Endothelial cell (in vitro differentiated cells): Measurements from ENCODE around the gene TENT5C. TPM values are rescaled to one million over a fixed set of nuclear protein-coding genes. Genes with fewer than 3 reads are reported as not detected.

Experiments used
- DNase-seq: peaks from one replicate; pipeline ENCODE4 v3.0.0; 2021; ENCODE audit warnings: low spot score
- H3K27ac Mint-ChIP-seq: one replicate; pipeline ENCODE4 v1.8.0; 2021; ENCODE audit warnings: mixed read lengths, inconsistent platforms; ENCODE audit not compliant: unreplicated experiment
- H3K27me3 Mint-ChIP-seq: one replicate; pipeline ENCODE4 v1.8.0; 2021; ENCODE audit warnings: mild to moderate bottlenecking, moderate library complexity, mixed read lengths, inconsistent platforms; ENCODE audit not compliant: unreplicated experiment
- H3K36me3 Mint-ChIP-seq: one replicate; pipeline ENCODE4 v1.8.0; 2021; ENCODE audit warnings: mild to moderate bottlenecking, low read depth, mixed read lengths, inconsistent platforms; ENCODE audit not compliant: unreplicated experiment
- H3K4me1 Mint-ChIP-seq: one replicate; pipeline ENCODE4 v1.8.0; 2021; ENCODE audit warnings: mild to moderate bottlenecking, mixed read lengths, inconsistent platforms; ENCODE audit not compliant: unreplicated experiment
- H3K4me3 Mint-ChIP-seq: one replicate; pipeline ENCODE4 v1.8.0; 2021; ENCODE audit warnings: mild to moderate bottlenecking, mixed read lengths, inconsistent platforms; ENCODE audit not compliant: unreplicated experiment
- H3K9me3 Mint-ChIP-seq: one replicate; pipeline ENCODE4 v1.8.0; 2021; ENCODE audit warnings: mixed read lengths, inconsistent platforms; ENCODE audit not compliant: unreplicated experiment
- CTCF ChIP-seq: fragments of 200-600 bp; sonication (generic); IDR thresholded peaks from one replicate; pipeline ENCODE4 v1.5.0; 2021; ENCODE audit warnings: antibody characterized with exemption; ENCODE audit not compliant: unreplicated experiment
- total RNA-seq: library from RNA; stranded (reverse); fragmentation: NEBNext Ultra II Directional; extraction: Animal tissue kit (Norgen Biotek cat#: 25700); gene quantifications from one replicate; pipeline ENCODE4 v1.2.1, GENCODE V29; 2021; ENCODE audit not compliant: unreplicated experiment

TENT5C gene
- total RNA-seq, 1 donor from 2014 or later: 0.05 TPM

- peaks cover 6% of the 10 kb centered on the region for H3K36me3 Mint-ChIP-seq
Measured at GRCh38 chr1:117581391-117581943, 24.4 kb upstream of the TENT5C start.

GRCh38 chr1:117582451-117582850, 23.4 kb upstream of the TENT5C start:
- H3K27ac Mint-ChIP-seq: no peak overlapping the region
- peaks cover 3% of the 10 kb centered on the region for H3K4me1 Mint-ChIP-seq
- H3K9me3 Mint-ChIP-seq: no peaks in the 10 kb centered on the region
- H3K36me3 Mint-ChIP-seq: peaks cover 6% of the 10 kb centered on the region
- peaks cover 11% of the 10 kb centered on the region for H3K27me3 Mint-ChIP-seq
- DNase-seq: no peak
- no peak for TF ChIP-seq CTCF
- no peak overlapping the region for H3K4me3 Mint-ChIP-seq

More at GRCh38 chr1:117581391-117581943, 24.4 kb upstream of the TENT5C start:
- no peak for DNase-seq
- no peak for TF ChIP-seq CTCF
- peaks cover 3% of the 10 kb centered on the region for H3K4me1 Mint-ChIP-seq
- H3K9me3 Mint-ChIP-seq: no peaks in the 10 kb centered on the region
- no peak overlapping the region for H3K4me3 Mint-ChIP-seq
- peaks cover 10% of the 10 kb centered on the region for H3K27me3 Mint-ChIP-seq
- H3K27ac Mint-ChIP-seq: no peak overlapping the region

GRCh38 chr1:117583247-117583646, 22.6 kb upstream of the TENT5C start:
- peaks cover 4% of the 10 kb centered on the region for H3K36me3 Mint-ChIP-seq
- TF ChIP-seq CTCF: no peak

GRCh38 chr1:117584181-117584580, 21.7 kb upstream of the TENT5C start:
- Mint-ChIP-seq H3K4me1 (peaks cover 3% of the 10 kb centered on the region), H3K4me3 (no peak overlapping the region)
- TF ChIP-seq CTCF: no peak

More at GRCh38 chr1:117583247-117583646, 22.6 kb upstream of the TENT5C start:
- DNase-seq: no peak
- Mint-ChIP-seq H3K27me3 (peaks cover 11% of the 10 kb centered on the region), H3K4me1 (peaks cover 3% of the 10 kb centered on the region), H3K4me3 (no peak overlapping the region), H3K9me3 (no peaks in the 10 kb centered on the region), H3K27ac (no peak overlapping the region)

GRCh38 chr1:117585086-117585485, 20.8 kb upstream of the TENT5C start:
- peaks cover 3% of the 10 kb centered on the region for H3K27me3 Mint-ChIP-seq
- peaks cover 3% of the 10 kb centered on the region for H3K4me1 Mint-ChIP-seq
- no peaks in the 10 kb centered on the region for H3K9me3 Mint-ChIP-seq
- H3K27ac Mint-ChIP-seq: no peak overlapping the region
- H3K4me3 Mint-ChIP-seq: no peak overlapping the region
- no peak for DNase-seq
- TF ChIP-seq CTCF: no peak
- no peaks in the 10 kb centered on the region for H3K36me3 Mint-ChIP-seq

More at GRCh38 chr1:117584181-117584580, 21.7 kb upstream of the TENT5C start:
- no peaks in the 10 kb centered on the region for H3K9me3 Mint-ChIP-seq
- DNase-seq: no peak
- peaks cover 7% of the 10 kb centered on the region for H3K27me3 Mint-ChIP-seq
- H3K27ac Mint-ChIP-seq: no peak overlapping the region
- no peaks in the 10 kb centered on the region for H3K36me3 Mint-ChIP-seq
